GM19468 (cell line): Measurements from ENCODE around the gene PLTP.
"Not testable (repeated sequence)": the region's sequence is repeated elsewhere in the genome, so short reads cannot be mapped to it uniquely, and the experiment has no call there.

Experiments
- ATAC-seq: cut with Tn5 transposase; IDR thresholded peaks from one replicate; pipeline ENCODE4 v1.9.1; 2021; ENCODE audit warnings: mild to moderate bottlenecking, moderate library complexity, moderate number of reproducible peaks; ENCODE audit not compliant: unreplicated experiment; ENCODE audit errors: extremely low read depth

PLTP gene

GRCh38 chr20:45904583-45905504, 7.1 kb downstream of the PLTP start:
- ATAC-seq: no peak

- ATAC-seq: no peak
These were observed 9.7 kb downstream of the PLTP start for GRCh38 chr20:45902199-45902701.

- not testable (repeated sequence) for ATAC-seq
These were observed 10.6 kb downstream of the PLTP start for GRCh38 chr20:45901332-45901731.

GRCh38 chr20:45899046-45899835, 12.7 kb downstream of the PLTP start:
- ATAC-seq: no peak

- no peak for ATAC-seq
These were observed 13.7 kb downstream of the PLTP start for GRCh38 chr20:45898285-45898684.

GRCh38 chr20:45897692-45898091, 14.3 kb downstream of the PLTP start:
- no peak for ATAC-seq

- no peak for ATAC-seq
These were observed 14.7 kb downstream of the PLTP start for GRCh38 chr20:45897289-45897688.

- no peak for ATAC-seq
These were observed 15.3 kb downstream of the PLTP start for GRCh38 chr20:45896641-45897161.

- ATAC-seq: no peak
These were observed 17.2 kb downstream of the PLTP start for GRCh38 chr20:45894797-45895196.

GRCh38 chr20:45893831-45894230, 18.1 kb downstream of the PLTP start:
- no peak for ATAC-seq

GRCh38 chr20:45892828-45893500, 19.0 kb downstream of the PLTP start:
- ATAC-seq: no peak

GRCh38 chr20:45892049-45892825, 19.7 kb downstream of the PLTP start:
- ATAC-seq: no peak

- peak; percentile 54 for ATAC-seq
These were observed 20.7 kb downstream of the PLTP start, which contains the start of the genes CTSA and NEURL2 for GRCh38 chr20:45890985-45891983. CTSA (plus strand) TSS chr20:45891335; CDS start chr20:45891569, 234 bp downstream. NEURL2 (minus strand) TSS chr20:45891208; CDS start chr20:45890991, 217 bp downstream.

GRCh38 chr20:45890077-45890984, 21.6 kb downstream of the PLTP start:
- no peak for ATAC-seq

GRCh38 chr20:45888681-45889080, 23.3 kb downstream of the PLTP start:
- ATAC-seq: no peak

GRCh38 chr20:45887346-45887715, 24.6 kb downstream of the PLTP start, which contains the start of gene SPATA25:
SPATA25 (minus strand) TSS chr20:45887622; CDS start chr20:45887590, 32 bp downstream.
- ATAC-seq: no peak
